Astrocyte (in vitro differentiated cells and primary cell): Measurements from ENCODE around the gene ADAP1. TPM values are rescaled to one million over a fixed set of nuclear protein-coding genes. Genes with fewer than 3 reads are reported as not detected.

Source experiments
- DNase-seq: peaks from one replicate; pipeline ENCODE4 v3.0.0-alpha.2; 2010; ENCODE audit warnings: low read depth
- FAIRE-seq: peaks from 2 replicates; lab custom pipeline; 2011; peaks lifted over from hg19 to GRCh38; lab: Jason Lieb, UNC
- H2AFZ ChIP-seq: 2 replicates; pipeline ENCODE4 v1.6.0; 2012; ENCODE audit warnings: low read depth, low read length, inconsistent platforms
- H3K27ac ChIP-seq: 2 replicates; pipeline ENCODE4 v1.5.1; 2011; ENCODE audit warnings: low read depth, low read length, inconsistent platforms
- H3K27me3 ChIP-seq: 2 replicates; pipeline ENCODE4 v1.6.0; 2011; ENCODE audit warnings: low read length, inconsistent platforms; ENCODE audit not compliant: insufficient read depth
- H3K36me3 ChIP-seq: 2 replicates; pipeline ENCODE4 v1.5.1; 2011; ENCODE audit warnings: low read length, inconsistent platforms; ENCODE audit not compliant: insufficient read depth
- H3K4me1 ChIP-seq: 2 replicates; pipeline ENCODE4 v1.5.1; 2011; ENCODE audit warnings: low read length, inconsistent platforms; ENCODE audit not compliant: insufficient read depth
- H3K4me2 ChIP-seq: 2 replicates; pipeline ENCODE4 v1.6.0; 2012; ENCODE audit warnings: low read length, inconsistent platforms
- H3K4me3 ChIP-seq: 2 replicates; pipeline ENCODE4 v1.5.1; 2011; ENCODE audit warnings: low read depth, mild to moderate bottlenecking, low read length, inconsistent platforms; ENCODE audit not compliant: insufficient read depth
- H3K79me2 ChIP-seq: 2 replicates; pipeline ENCODE4 v1.6.0; 2012; ENCODE audit warnings: mild to moderate bottlenecking, low read length, inconsistent platforms; ENCODE audit not compliant: insufficient read depth
- H3K9ac ChIP-seq: 2 replicates; pipeline ENCODE4 v1.6.0; 2012; ENCODE audit warnings: mild to moderate bottlenecking, low read length, inconsistent platforms
- H3K9me3 ChIP-seq: 2 replicates; pipeline ENCODE4 v1.5.1; 2012; ENCODE audit warnings: low read depth, mild to moderate bottlenecking, low read length, inconsistent platforms; ENCODE audit not compliant: insufficient read depth
- H4K20me1 ChIP-seq: 2 replicates; pipeline ENCODE4 v1.6.0; 2012; ENCODE audit warnings: low read length, inconsistent platforms; ENCODE audit not compliant: insufficient read depth
- H3K27ac Mint-ChIP-seq: one replicate; pipeline ENCODE4 v1.8.0; 2021; ENCODE audit warnings: mild to moderate bottlenecking, mixed read lengths; ENCODE audit not compliant: unreplicated experiment
- H3K27me3 Mint-ChIP-seq: one replicate; pipeline ENCODE4 v1.8.0; 2021; ENCODE audit warnings: low read depth, mixed read lengths; ENCODE audit not compliant: unreplicated experiment
- H3K36me3 Mint-ChIP-seq: one replicate; pipeline ENCODE4 v1.8.0; 2021; ENCODE audit warnings: low read depth, mixed read lengths; ENCODE audit not compliant: unreplicated experiment
- H3K4me1 Mint-ChIP-seq: one replicate; pipeline ENCODE4 v1.8.0; 2021; ENCODE audit warnings: low read depth, mixed read lengths; ENCODE audit not compliant: unreplicated experiment
- H3K4me3 Mint-ChIP-seq: one replicate; pipeline ENCODE4 v1.8.0; 2021; ENCODE audit warnings: mild to moderate bottlenecking, moderate library complexity, mixed read lengths; ENCODE audit not compliant: unreplicated experiment
- H3K9me3 Mint-ChIP-seq: one replicate; pipeline ENCODE4 v1.8.0; 2021; ENCODE audit warnings: mild to moderate bottlenecking, mixed read lengths; ENCODE audit not compliant: unreplicated experiment
- EZH2 ChIP-seq: IDR thresholded peaks from 2 replicates; pipeline ENCODE4 v1.6.1; 2012; ENCODE audit warnings: mild to moderate bottlenecking, low read length, inconsistent platforms; ENCODE audit not compliant: insufficient read depth
- total RNA-seq: library from RNA; stranded (reverse); gene quantifications from 2 replicates; pipeline ENCODE4 v1.2.1, GENCODE V29; 2021
- TF ChIP-seq, protein P1 (sequence below): IDR thresholded peaks from 2 replicates; pipeline ENCODE4 v1.5.1; 2011; ENCODE audit warnings: low read depth, mild to moderate bottlenecking, inconsistent platforms, low read length, moderate library complexity; ENCODE audit not compliant: insufficient read depth

Gene ADAP1
- total RNA-seq, 1 donor from 2014 or later = 4.8 TPM

DNA sequence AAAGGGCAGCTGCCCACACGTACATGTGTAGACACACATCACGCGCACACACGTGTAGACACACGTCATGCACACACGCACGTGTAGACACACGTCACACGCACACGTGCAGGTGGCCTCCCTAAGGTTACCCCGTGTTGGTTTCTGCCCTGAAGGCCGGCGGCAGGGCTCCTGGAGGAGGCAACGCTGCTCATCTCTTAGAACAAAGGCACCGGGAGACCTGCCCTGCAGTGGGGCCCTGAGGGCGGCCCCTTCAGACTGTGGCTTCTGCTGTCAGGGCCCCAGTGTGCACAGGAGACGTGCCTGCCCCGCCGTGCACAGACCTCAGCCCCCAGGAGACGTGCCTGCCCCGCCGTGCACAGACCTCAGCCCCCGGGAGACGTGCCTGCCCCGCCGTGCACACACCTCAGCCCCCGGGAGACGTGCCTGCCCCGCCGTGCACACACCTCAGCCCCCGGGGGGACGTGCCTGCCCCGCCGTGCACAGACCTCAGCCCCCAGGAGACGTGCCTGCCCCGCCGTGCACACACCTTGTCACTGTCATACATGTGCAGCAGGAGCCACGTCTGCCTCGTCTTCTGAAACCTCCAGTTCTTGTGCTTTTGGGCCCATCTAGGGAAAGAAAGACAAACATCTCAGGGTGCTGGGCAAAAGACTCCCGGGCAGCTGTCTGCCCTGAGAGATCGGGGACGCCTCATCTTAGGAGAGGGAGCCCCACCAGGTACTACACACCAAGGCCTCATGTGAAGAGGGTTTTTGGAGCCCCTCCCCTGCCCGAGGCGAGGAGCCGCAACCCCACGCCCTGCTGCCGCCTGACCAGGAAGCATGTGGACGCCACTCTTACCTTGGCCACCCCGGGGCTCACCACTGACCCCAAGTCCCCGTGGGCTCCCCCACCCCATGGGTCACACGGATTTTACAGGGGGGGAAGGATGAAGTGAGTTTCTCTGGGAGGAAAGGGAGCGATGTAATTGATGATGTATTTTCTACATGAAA, 45.8 kb upstream of the ADAP1 start:
- Histone ChIP-seq H3K27ac (no peak overlapping the region), H3K9me3 (no peaks in the 10 kb centered on the region), H3K4me1 (no peaks in the 10 kb centered on the region), H3K4me2 (no peak overlapping the region), H4K20me1 (no peaks in the 10 kb centered on the region), H3K4me3 (no peak overlapping the region), H3K27me3 (no peaks in the 10 kb centered on the region), H3K9ac (no peak overlapping the region), H3K36me3 (no peaks in the 10 kb centered on the region), H2AFZ (no peak overlapping the region), H3K79me2 (no peaks in the 10 kb centered on the region)
- H3K36me3 Mint-ChIP-seq = peaks cover 2% of the 10 kb centered on the region
- H3K4me1 Mint-ChIP-seq = peaks cover 7% of the 10 kb centered on the region
- no peak overlapping the region for H3K27ac Mint-ChIP-seq
- FAIRE-seq = no peak
- no peak overlapping the region for H3K4me3 Mint-ChIP-seq
- DNase-seq = no peak
- no peaks in the 10 kb centered on the region for H3K27me3 Mint-ChIP-seq
- H3K9me3 Mint-ChIP-seq = no peaks in the 10 kb centered on the region
- TF ChIP-seq, protein P1, sequence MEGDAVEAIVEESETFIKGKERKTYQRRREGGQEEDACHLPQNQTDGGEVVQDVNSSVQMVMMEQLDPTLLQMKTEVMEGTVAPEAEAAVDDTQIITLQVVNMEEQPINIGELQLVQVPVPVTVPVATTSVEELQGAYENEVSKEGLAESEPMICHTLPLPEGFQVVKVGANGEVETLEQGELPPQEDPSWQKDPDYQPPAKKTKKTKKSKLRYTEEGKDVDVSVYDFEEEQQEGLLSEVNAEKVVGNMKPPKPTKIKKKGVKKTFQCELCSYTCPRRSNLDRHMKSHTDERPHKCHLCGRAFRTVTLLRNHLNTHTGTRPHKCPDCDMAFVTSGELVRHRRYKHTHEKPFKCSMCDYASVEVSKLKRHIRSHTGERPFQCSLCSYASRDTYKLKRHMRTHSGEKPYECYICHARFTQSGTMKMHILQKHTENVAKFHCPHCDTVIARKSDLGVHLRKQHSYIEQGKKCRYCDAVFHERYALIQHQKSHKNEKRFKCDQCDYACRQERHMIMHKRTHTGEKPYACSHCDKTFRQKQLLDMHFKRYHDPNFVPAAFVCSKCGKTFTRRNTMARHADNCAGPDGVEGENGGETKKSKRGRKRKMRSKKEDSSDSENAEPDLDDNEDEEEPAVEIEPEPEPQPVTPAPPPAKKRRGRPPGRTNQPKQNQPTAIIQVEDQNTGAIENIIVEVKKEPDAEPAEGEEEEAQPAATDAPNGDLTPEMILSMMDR = no peak
- no peak for TF ChIP-seq EZH2

DNA sequence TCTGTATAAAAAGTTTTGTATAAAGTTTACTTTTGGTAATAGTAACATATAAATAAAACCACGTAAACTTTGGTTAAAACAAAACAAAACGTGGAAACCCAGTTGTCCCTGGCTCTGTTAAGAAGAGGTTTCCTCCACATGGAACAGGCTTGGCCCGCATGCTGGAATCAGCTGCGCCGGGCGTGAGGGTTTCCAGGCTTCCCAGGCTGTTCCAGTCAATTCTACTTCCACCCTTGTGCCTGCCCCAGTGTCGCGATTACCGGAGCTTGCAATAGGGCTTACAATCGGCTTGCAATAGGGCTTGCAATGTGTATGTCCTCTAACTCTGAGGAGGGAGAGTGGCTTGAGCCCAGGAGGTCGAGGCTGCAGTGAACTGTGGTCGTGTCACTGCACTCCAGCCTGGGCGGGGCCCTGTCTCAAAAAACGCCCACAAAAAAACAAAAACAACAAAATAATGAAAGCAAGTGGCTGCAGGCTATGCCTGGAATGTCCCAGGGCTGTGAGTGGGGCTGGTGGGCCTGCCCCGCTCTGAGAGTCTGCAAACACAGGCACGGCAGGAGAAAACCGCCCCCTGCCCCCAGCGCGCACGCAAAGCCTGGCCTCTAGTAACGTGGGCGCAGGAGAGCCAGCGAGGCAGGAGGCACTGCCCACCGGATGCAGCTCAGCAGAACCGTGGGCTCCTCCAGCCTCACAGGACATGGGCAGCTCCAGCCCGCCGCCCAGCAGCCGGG, 44.8 kb upstream of the ADAP1 start:
- H3K27me3 ChIP-seq = no peaks in the 10 kb centered on the region
- Mint-ChIP-seq H3K27me3 (no peaks in the 10 kb centered on the region), H3K4me1 (peaks cover 7% of the 10 kb centered on the region), H3K36me3 (peaks cover 2% of the 10 kb centered on the region), H3K4me3 (no peak overlapping the region), H3K9me3 (no peaks in the 10 kb centered on the region), H3K27ac (no peak overlapping the region)
- FAIRE-seq (no peak), DNase-seq (no peak)
- H4K20me1 ChIP-seq = no peaks in the 10 kb centered on the region
- no peak overlapping the region for H3K4me3 ChIP-seq
- no peaks in the 10 kb centered on the region for H3K4me1 ChIP-seq
- H3K9me3 ChIP-seq = no peaks in the 10 kb centered on the region
- TF ChIP-seq, protein P1 = no peak
- TF ChIP-seq EZH2 = no peak
- H2AFZ ChIP-seq = no peak overlapping the region
- no peak overlapping the region for H3K9ac ChIP-seq
- no peaks in the 10 kb centered on the region for H3K79me2 ChIP-seq
- no peak overlapping the region for H3K4me2 ChIP-seq
- no peaks in the 10 kb centered on the region for H3K36me3 ChIP-seq
- no peak overlapping the region for H3K27ac ChIP-seq
